GM21360 (cell line): ENCODE data around the gene VGLL4.

Experiments
- ATAC-seq: cut with Tn5 transposase; IDR thresholded peaks from one replicate; pipeline ENCODE4 v1.9.1; 2021; ENCODE audit warnings: mild to moderate bottlenecking, moderate library complexity; ENCODE audit not compliant: unreplicated experiment

VGLL4 gene

GRCh38 chr3:11509173-11510000, 134.3 kb downstream of the VGLL4 start:
- no peak for ATAC-seq

GRCh38 chr3:11508346-11509172, 135.2 kb downstream of the VGLL4 start:
- ATAC-seq: no peak

DNA sequence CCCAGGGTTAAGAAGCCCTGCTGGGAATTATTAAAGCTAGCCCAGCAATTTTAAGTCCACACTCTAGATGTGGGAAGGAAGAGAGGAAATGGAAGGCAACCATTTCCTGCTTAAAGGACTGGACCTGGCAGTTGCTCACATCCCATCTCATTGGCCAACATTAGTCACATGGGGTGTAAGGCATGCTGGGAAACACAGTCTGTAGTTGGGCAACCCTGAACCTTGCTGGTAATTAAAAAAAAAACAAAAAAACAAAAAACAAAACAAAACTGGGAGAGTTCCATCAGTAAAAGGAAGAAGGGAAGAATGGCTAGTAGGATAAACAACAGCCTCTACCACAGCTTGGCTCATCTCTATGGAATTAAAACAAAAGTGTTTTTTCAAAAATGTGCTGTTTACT, 136.0 kb downstream of the VGLL4 start:
- ATAC-seq: no peak
